RPMI8226 (cell line): ENCODE data around the gene CTSW.

ENCODE experiments used
- DNase-seq: peaks from one replicate; pipeline ENCODE4 v3.0.0-alpha.2; 2015

CTSW gene

GRCh38 chr11:65932558-65932919, 52.9 kb downstream of the CTSW start:
- no peak for DNase-seq
